Psoas muscle (tissue), 8 donors: ENCODE data around the gene MAN1A1. TPM values are rescaled to one million over a fixed set of nuclear protein-coding genes. Genes with fewer than 3 reads are reported as not detected.
"Not testable (repeated sequence)": the region's sequence is repeated elsewhere in the genome, so short reads cannot be mapped to it uniquely, and the experiment has no call there.

ENCODE experiments used
- ATAC-seq, 4 donors: fragments of 200-7000 bp; cut with Tn5 transposase; one replicate each; pipeline ENCODE4 v1.9.1; 2020; ENCODE audit warnings: moderate library complexity in 3 of 4, mild to moderate bottlenecking in 2 of 4
- DNase-seq, 2 donors: peaks; one replicate each; pipeline ENCODE4 v3.0.0-alpha.2; 2020
- H3K27ac ChIP-seq: fragments of 200-600 bp; one replicate; pipeline ENCODE4 v1.8.0; 2022
- H3K27me3 ChIP-seq, 3 donors: fragments of 200-600 bp in 1 of 3; one replicate each; pipeline versions ENCODE4 v1.6.1 to v1.8.0; 2013 to 2022; ENCODE audit warnings: low read length in 2 of 3, mild to moderate bottlenecking in 2 of 3, moderate library complexity in 1 of 3; ENCODE audit not compliant: insufficient read depth in 3 of 3
- H3K36me3 ChIP-seq, 2 donors: fragments of 200-600 bp in 1 of 2; one replicate each; pipeline versions ENCODE4 v1.6.1 to v1.8.0; 2013 to 2022; ENCODE audit warnings: low read depth in 1 of 2, mild to moderate bottlenecking in 1 of 2, moderate library complexity in 1 of 2; ENCODE audit not compliant: insufficient read depth in 1 of 2
- H3K4me1 ChIP-seq: fragments of 200-600 bp; one replicate; pipeline ENCODE4 v1.8.0; 2022
- H3K4me3 ChIP-seq: fragments of 200-600 bp; one replicate; pipeline ENCODE4 v1.8.0; 2022; ENCODE audit warnings: mild to moderate bottlenecking
- H3K9me3 ChIP-seq: fragments of 200-600 bp; one replicate; pipeline ENCODE4 v1.8.0; 2022
- CTCF ChIP-seq: fragments of 200-600 bp; IDR thresholded peaks from one replicate; pipeline ENCODE4 v1.8.0; 2022; ENCODE audit warnings: antibody characterized with exemption
- WGBS, 3 donors: extraction: QIAGEN DNeasy Blood & Tissue Kit; methylation state at CpG; one replicate each; pipeline versions ENCODE4 v1.1.6 to v1.1.7; 2013; 5-methylcytosine and 5-hydroxymethylcytosine counted together
- intact Hi-C, 2 donors: fragments of 100-400 bp; cut with DNase I; formaldehyde crosslinking; loops; one replicate each; pipeline versions ENCODE4 v1.11.0 to v1.14.2; 2022
- polyA plus RNA-seq, 3 donors: library from polyadenylated mRNA; stranded (reverse); fragments of 200-250 nt; gene quantifications; one replicate each; pipeline ENCODE4 v1.2.3, GENCODE V29; 2013
- total RNA-seq, 4 donors: library from RNA; stranded (reverse); fragmentation: NEBNext Ultra II Directional in 2 of 4; extraction: Animal tissue kit (Norgen Biotek cat#: 25700) in 2 of 4; gene quantifications; one replicate each; pipeline versions ENCODE4 v1.2.1 to v1.2.4, GENCODE V29; 2021 to 2023
- donor health status: healthy with polysubstance abuse.
- donor health status: DM: no; HTN: no; CAD: no; lungs with moderate emphysema.
- donor health status: Bipolar disorder and iron deficiency.
- donor health status: healthy.
- donor health status: DM: yes; HTN: yes; CAD: no.
- donor health status: DM: no; HTN: no; CAD: no.
- donor health status: DM: no; HTN: no; CAD: no.
- donor health status: DM: yes; HTN: yes; CAD: no.

MAN1A1 gene
- total and polyA plus RNA-seq, 7 donors = 3.7 to 14.6 (median 6.2) TPM

GRCh38 chr6:119297049-119297448 is 52.5 kb downstream of the MAN1A1 start:
- TF ChIP-seq CTCF = no peak
- H3K36me3 ChIP-seq = peaks cover 0 to 6% of the 10 kb centered on the region in 2 donors
- DNase-seq (no peak), ATAC-seq (no peak)
- no peaks in the 10 kb centered on the region for H3K27me3 ChIP-seq
- no peaks in the 10 kb centered on the region for H3K9me3 ChIP-seq
- H3K4me3 ChIP-seq = no peak overlapping the region
- intact Hi-C loops = no loop called here
- H3K4me1 ChIP-seq = no peaks in the 10 kb centered on the region
- H3K27ac ChIP-seq = no peak overlapping the region

DNA sequence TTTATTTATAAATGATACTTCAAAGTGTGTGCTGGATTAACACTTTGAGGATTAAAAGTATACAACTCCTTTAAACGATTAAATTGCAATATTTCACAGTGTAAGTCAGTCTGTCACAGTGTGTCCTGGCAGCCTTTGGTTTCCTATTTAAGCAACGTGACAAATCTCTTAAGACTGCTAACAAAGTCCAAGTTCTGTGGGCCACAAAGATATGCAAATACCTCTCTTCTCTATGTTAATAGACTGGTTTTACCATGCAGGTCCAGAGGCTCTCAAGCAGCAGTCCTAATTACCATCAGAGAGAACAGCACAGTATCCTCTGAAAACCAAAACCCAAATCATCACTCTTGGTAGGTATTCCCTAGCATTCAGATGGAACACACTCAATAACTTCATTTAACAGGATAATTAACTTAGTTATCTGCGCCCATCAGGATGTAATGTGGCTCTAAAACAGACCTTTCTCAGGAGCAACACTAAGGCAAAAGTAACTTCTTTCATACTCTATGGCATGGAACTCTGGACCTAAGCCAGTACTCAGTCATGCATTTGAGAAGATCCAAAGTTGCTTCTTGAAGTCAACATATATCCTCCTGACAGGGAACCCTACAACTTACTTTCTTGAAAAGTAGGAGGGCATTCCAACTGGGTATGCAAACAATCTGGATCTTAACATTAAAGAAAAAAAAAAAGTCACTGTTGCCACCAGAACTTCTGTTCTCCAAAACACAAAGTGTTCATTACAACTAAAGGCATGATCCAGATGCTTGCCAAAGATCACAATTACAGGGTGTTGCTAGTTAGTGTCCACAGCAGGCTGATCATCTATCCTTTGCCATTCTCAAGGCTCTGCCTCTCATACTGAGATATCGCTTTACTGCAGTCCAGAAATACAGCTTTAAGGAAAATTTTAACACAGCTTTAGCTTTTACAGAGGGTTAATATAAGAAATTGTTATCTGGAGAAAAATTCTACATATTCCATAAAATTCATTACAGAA is 53.2 kb downstream of the MAN1A1 start:
- no peak for TF ChIP-seq CTCF
- H3K27me3 ChIP-seq = no peaks in the 10 kb centered on the region
- H3K4me1 ChIP-seq = no peaks in the 10 kb centered on the region
- peaks cover 0 to under 1% of the 10 kb centered on the region in 2 donors for H3K36me3 ChIP-seq
- H3K9me3 ChIP-seq = no peaks in the 10 kb centered on the region
- whole genome bisulfite sequencing, 3 donors = 52 to 62% (median 60%) methylated on average over 4 of the region's 4 CpGs
- DNase-seq (no peak), ATAC-seq (no peak)
- intact Hi-C loops = no loop called here
- H3K4me3 ChIP-seq = no peak overlapping the region
- H3K27ac ChIP-seq = no peak overlapping the region

- 70 to 78% (median 72%) methylated on average over 4 of the region's 4 CpGs for WGBS, 3 donors
- Histone ChIP-seq H3K27ac (no peak overlapping the region), H3K27me3 (no peaks in the 10 kb centered on the region), H3K36me3 (no peaks in the 10 kb centered on the region), H3K4me1 (no peaks in the 10 kb centered on the region), H3K9me3 (no peaks in the 10 kb centered on the region), H3K4me3 (no peak overlapping the region)
- intact Hi-C loops = no loop called here
- ATAC-seq (no peak), DNase-seq (no peak)
- TF ChIP-seq CTCF = no peak
These were observed 54.6 kb downstream of the MAN1A1 start for GRCh38 chr6:119294984-119295383.

GRCh38 chr6:119291060-119291459 is 58.5 kb downstream of the MAN1A1 start:
- H3K9me3 ChIP-seq, H3K27ac ChIP-seq, H3K27me3 ChIP-seq, H3K4me3 ChIP-seq, ATAC-seq, H3K36me3 ChIP-seq, H3K4me1 ChIP-seq, DNase-seq, intact Hi-C loops: not testable (repeated sequence)
- WGBS, 3 donors = 90 to 93% (median 91%) methylated on average over 3 of the region's 3 CpGs

DNA sequence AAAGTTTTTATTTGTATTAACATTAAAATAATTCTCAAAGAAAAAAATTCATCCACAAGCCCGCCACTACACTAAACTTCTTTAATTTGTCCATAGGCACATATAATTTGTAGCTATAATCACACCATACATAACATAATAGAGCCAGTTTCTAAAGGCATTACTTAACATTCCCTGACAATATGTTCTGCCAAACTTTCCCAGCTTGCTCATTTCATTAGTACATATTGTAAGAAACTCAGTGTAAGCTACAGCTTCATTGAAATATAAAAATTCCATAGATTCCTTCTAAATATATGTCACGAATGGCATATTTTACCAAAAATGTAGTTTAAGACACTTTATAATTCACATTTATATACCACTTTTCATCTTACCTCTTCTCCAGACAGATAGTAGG is 59.3 kb downstream of the MAN1A1 start:
- no peaks in the 10 kb centered on the region for H3K4me1 ChIP-seq
- no peaks in the 10 kb centered on the region for H3K27me3 ChIP-seq
- DNase-seq = no peak
- intact Hi-C loops = no loop called here
- H3K4me3 ChIP-seq = no peak overlapping the region
- no peak overlapping the region for H3K27ac ChIP-seq
- 36 to 78% (median 43%) methylated on average over 2 of the region's 2 CpGs for WGBS, 3 donors
- ATAC-seq = no peak
- H3K9me3 ChIP-seq = no peaks in the 10 kb centered on the region
- no peak for TF ChIP-seq CTCF
- H3K36me3 ChIP-seq = no peaks in the 10 kb centered on the region
